HEK293T (cell line): ENCODE measurements around the gene OSCP1.

Source experiments
- CTCF ChIA-PET: fragments of 350-600 bp; formaldehyde crosslinking; extraction: SDS; loops from one replicate; lab custom pipeline; 2021; ENCODE audit warnings: antibody characterized with exemption, inconsistent platforms; lab: Yijun Ruan, JAX
- POLR2A ChIA-PET: fragments of 350-600 bp; formaldehyde crosslinking; extraction: SDS; loops from one replicate; lab custom pipeline; 2020; ENCODE audit warnings: antibody characterized with exemption, inconsistent platforms; lab: Yijun Ruan, JAX
- DNase-seq: peaks from one replicate; pipeline ENCODE4 v3.0.0; 2012; ENCODE audit warnings: mixed read lengths; ENCODE audit errors: extremely low spot score
- ARNT ChIP-seq: fragments of 450-650 bp; IDR thresholded peaks from 2 replicates; pipeline ENCODE4 v1.6.1; 2017; ENCODE audit warnings: mild to moderate bottlenecking
- BHLHE40 ChIP-seq: fragments of 450-650 bp; IDR thresholded peaks from 2 replicates; pipeline ENCODE4 v1.6.1; 2016; ENCODE audit warnings: mild to moderate bottlenecking, moderate library complexity, borderline replicate concordance
- CTBP1 ChIP-seq: fragments of 450-650 bp; IDR thresholded peaks from 2 replicates; pipeline ENCODE4 v1.6.1; 2016; ENCODE audit warnings: borderline replicate concordance
- ELF4 ChIP-seq: fragments of 450-650 bp; IDR thresholded peaks from 2 replicates; pipeline ENCODE4 v1.6.1; 2017; ENCODE audit warnings: antibody characterized with exemption
- FOXA1 ChIP-seq: fragments of 450-650 bp; IDR thresholded peaks from 2 replicates; pipeline ENCODE4 v1.6.1; 2016; ENCODE audit warnings: mild to moderate bottlenecking
- FOXK2 ChIP-seq: fragments of 450-650 bp; IDR thresholded peaks from 2 replicates; pipeline ENCODE4 v1.6.1; 2016; ENCODE audit warnings: mild to moderate bottlenecking
- FOXM1 ChIP-seq: fragments of 450-650 bp; IDR thresholded peaks from 2 replicates; pipeline ENCODE4 v1.6.1; 2017; ENCODE audit warnings: mild to moderate bottlenecking, borderline replicate concordance
- HDGF ChIP-seq: fragments of 450-650 bp; IDR thresholded peaks from 2 replicates; pipeline ENCODE4 v1.6.1; 2017; ENCODE audit warnings: antibody characterized with exemption, borderline replicate concordance
- L3MBTL2 ChIP-seq: fragments of 450-650 bp; conservative IDR thresholded peaks from 2 replicates; pipeline ENCODE4 v1.6.1; 2016; ENCODE audit warnings: mild to moderate bottlenecking
- LEF1 ChIP-seq: fragments of 450-650 bp; IDR thresholded peaks from 2 replicates; pipeline ENCODE4 v1.6.1; 2017; ENCODE audit warnings: mild to moderate bottlenecking, borderline replicate concordance
- NFRKB ChIP-seq: fragments of 450-650 bp; IDR thresholded peaks from 2 replicates; pipeline ENCODE4 v1.6.1; 2016; ENCODE audit warnings: mild to moderate bottlenecking, moderate library complexity
- PKNOX1 ChIP-seq: fragments of 450-650 bp; IDR thresholded peaks from 2 replicates; pipeline ENCODE4 v1.6.1; 2016
- SP1 ChIP-seq: fragments of 450-650 bp; IDR thresholded peaks from 2 replicates; pipeline ENCODE4 v1.6.1; 2017
- SUZ12 ChIP-seq: fragments of 450-650 bp; IDR thresholded peaks from 2 replicates; pipeline ENCODE4 v1.6.1; 2016; ENCODE audit warnings: mild to moderate bottlenecking
- TARDBP ChIP-seq: fragments of 450-650 bp; IDR thresholded peaks from 2 replicates; pipeline ENCODE4 v1.6.1; 2016
- ZNF384 ChIP-seq: fragments of 450-650 bp; IDR thresholded peaks from 2 replicates; pipeline ENCODE4 v1.6.1; 2016

Gene OSCP1

GRCh38 chr1:36433102-36433501 is 17.1 kb downstream of the OSCP1 start:
- CTCF ChIA-PET: no interaction called here
- POLR2A ChIA-PET: interaction anchor here (1.2 to 1.8 kb wide), 2 partner anchors 17 to 31 kb away, joined by 5 to 9 read pairs; partner anchors contain the start of genes MRPS15 and OSCP1
- no peak for DNase-seq
- TF ChIP-seq PKNOX1 (no peak), NFRKB (no peak), FOXM1 (no peak), CTBP1 (no peak), ZNF384 (no peak), SP1 (no peak), LEF1 (no peak), ARNT (no peak), FOXA1 (no peak), FOXK2 (no peak), BHLHE40 (no peak), ELF4 (no peak), SUZ12 (no peak), TARDBP (no peak), HDGF (no peak), L3MBTL2 (no peak)

GRCh38 chr1:36432616-36433015 is 17.6 kb downstream of the OSCP1 start:
- DNase-seq: no peak
- CTCF ChIA-PET: no interaction called here
- TF ChIP-seq CTBP1 (no peak), SUZ12 (no peak), ZNF384 (no peak), FOXM1 (no peak), LEF1 (no peak)
- POLR2A ChIA-PET: no interaction called here

- TF ChIP-seq CTBP1 (no peak), ARNT (no peak), FOXA1 (no peak), SUZ12 (no peak), HDGF (no peak), FOXK2 (no peak), TARDBP (no peak), SP1 (no peak), BHLHE40 (no peak), ZNF384 (no peak)
- POLR2A ChIA-PET: interaction anchor here (1.1 to 2.1 kb wide), 2 partner anchors 25 to 40 kb away, joined by 3 to 7 read pairs; partner anchors contain the start of gene OSCP1
- DNase-seq: no peak
- CTCF ChIA-PET: interaction anchor here (0.9 kb wide), 1 partner anchor 9 kb away, joined by 3 read pairs; no protein-coding TSS in a partner anchor
These were observed 24.5 kb downstream of the OSCP1 start for GRCh38 chr1:36425791-36426190.

GRCh38 chr1:36421649-36422048 is 28.6 kb downstream of the OSCP1 start:
- ChIA-PET POLR2A (interaction anchor here (1.0 kb wide), 1 partner anchor 31 kb away, joined by 3 read pairs; no protein-coding TSS in a partner anchor), CTCF (interaction anchor here (1.0 to 1.2 kb wide), 2 partner anchors 76 to 270 kb away, joined by 3 read pairs; no protein-coding TSS in a partner anchor)
- no peak for TF ChIP-seq L3MBTL2
- no peak for TF ChIP-seq ZNF384
- TF ChIP-seq NFRKB: no peak
- TF ChIP-seq CTBP1: no peak
- TF ChIP-seq SP1: no peak
- DNase-seq: no peak

- DNase-seq: peak; percentile 86
- TF ChIP-seq FOXM1: no peak
- TF ChIP-seq PKNOX1: peak; percentile 89
- TF ChIP-seq L3MBTL2: no peak
- TF ChIP-seq FOXK2: no peak
- no peak for TF ChIP-seq BHLHE40
- POLR2A ChIA-PET: interaction anchor here (1.0 kb wide), 1 partner anchor 32 kb away, joined by 3 read pairs; no protein-coding TSS in a partner anchor
- CTCF ChIA-PET: interaction anchor here (0.8 to 2.3 kb wide), 3 partner anchors 72 to 269 kb away, joined by 3 to 9 read pairs (median 3); no protein-coding TSS in a partner anchor
These were observed 29.4 kb downstream of the OSCP1 start for GRCh38 chr1:36420836-36421317.

GRCh38 chr1:36420409-36420808 is 29.8 kb downstream of the OSCP1 start:
- POLR2A ChIA-PET: interaction anchor here (1.7 kb wide), 1 partner anchor 23 kb away, joined by 6 read pairs; the partner anchor contains the start of gene LSM10
- TF ChIP-seq CTBP1: no peak
- TF ChIP-seq ZNF384: no peak
- no peak for TF ChIP-seq ARNT
- TF ChIP-seq FOXA1: no peak
- no peak for TF ChIP-seq TARDBP
- TF ChIP-seq NFRKB: no peak
- no peak for TF ChIP-seq FOXM1
- no peak for TF ChIP-seq SUZ12
- TF ChIP-seq HDGF: no peak
- no peak for TF ChIP-seq L3MBTL2
- no peak for TF ChIP-seq FOXK2
- TF ChIP-seq BHLHE40: no peak
- no peak for TF ChIP-seq PKNOX1
- no peak for TF ChIP-seq SP1
- no peak for TF ChIP-seq ELF4
- no peak for TF ChIP-seq LEF1
- CTCF ChIA-PET: interaction anchor here (0.6 to 2.3 kb wide), 3 partner anchors 11 to 78 kb away, joined by 3 to 9 read pairs (median 5); no protein-coding TSS in a partner anchor
- no peak for DNase-seq
